HG02798 (cell line): ENCODE measurements around the gene CTCF.
"Not testable (repeated sequence)": the region's sequence is repeated elsewhere in the genome, so short reads cannot be mapped to it uniquely, and the experiment has no call there.

Experiments used
- ATAC-seq: cut with Tn5 transposase; IDR thresholded peaks from one replicate; pipeline ENCODE4 v1.9.1; 2021; ENCODE audit warnings: mild to moderate bottlenecking; ENCODE audit not compliant: unreplicated experiment, poor library complexity

CTCF gene

GRCh38 chr16:67562526-67562917, at the start of gene CTCF:
CTCF (plus strand) TSS chr16:67562526; CDS start chr16:67610833, 48,307 bp downstream.
- ATAC-seq: peak; percentile 56

DNA sequence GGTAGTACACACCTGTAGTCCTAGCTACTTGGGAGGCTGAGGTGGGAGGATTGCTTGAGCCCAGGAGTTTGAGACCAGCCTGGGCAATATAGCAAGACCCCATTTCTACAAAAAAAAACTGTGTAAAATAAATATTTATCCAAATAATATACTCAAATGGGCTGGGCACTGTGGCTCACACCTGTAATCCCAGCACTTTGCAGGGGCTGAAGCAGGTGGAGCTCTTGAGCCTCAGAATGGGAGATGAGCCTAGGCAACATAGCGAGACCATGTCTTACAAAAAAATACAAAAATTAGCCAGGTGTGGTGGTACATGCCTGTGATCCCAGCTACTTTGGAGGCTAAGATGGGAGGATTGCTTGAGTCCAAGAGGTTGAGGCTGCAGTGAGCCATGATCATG, 48.4 kb upstream of the CTCF start:
- not testable (repeated sequence) for ATAC-seq

- ATAC-seq: peak; percentile 32
Observed at GRCh38 chr16:67514382-67514828, 47.9 kb upstream of the CTCF start.

DNA sequence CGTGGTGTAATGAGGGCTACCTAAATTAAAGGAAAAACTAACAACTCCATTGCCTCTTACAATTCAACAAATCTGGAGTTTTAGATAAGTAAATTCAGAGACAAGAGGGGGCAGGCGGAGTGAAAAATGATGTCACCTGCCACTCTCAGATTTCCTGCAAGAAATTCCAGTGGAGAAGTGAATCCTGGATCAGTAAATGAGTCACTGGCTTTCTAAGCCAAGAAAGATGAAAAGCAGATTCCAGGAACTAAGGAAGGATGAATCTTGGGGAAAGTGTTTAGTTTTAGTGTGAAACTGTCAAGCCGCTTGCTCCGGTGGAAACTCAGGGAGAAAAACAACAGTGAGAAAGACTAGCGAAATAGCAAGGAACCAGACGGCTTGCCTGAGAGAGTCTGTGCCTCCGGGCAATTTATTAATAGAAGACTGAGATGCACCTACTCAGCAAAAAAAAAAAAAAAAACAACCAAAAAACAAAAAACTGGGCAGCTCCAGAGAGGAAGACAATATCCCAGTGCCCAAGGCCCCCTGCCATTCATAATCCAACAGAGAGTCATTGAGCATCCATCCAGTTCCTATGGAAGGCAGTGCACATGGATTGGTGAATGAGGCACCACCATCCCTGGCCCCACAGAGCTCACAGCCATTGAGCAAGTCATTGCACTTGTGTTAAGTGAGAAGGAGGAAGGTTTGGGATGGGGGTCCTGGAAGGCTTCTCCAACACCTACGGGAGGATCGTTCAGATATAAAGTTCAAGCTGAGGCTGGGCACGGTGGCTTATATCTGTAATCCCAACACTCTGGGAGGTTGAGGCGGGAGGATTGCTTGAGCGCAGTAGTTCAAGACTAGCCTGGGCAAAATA, 45.8 kb upstream of the CTCF start:
- no peak for ATAC-seq

GRCh38 chr16:67517155-67517445, 45.2 kb upstream of the CTCF start:
- ATAC-seq: no peak

GRCh38 chr16:67517661-67518423, 44.5 kb upstream of the CTCF start:
- peak; percentile 34 for ATAC-seq

DNA sequence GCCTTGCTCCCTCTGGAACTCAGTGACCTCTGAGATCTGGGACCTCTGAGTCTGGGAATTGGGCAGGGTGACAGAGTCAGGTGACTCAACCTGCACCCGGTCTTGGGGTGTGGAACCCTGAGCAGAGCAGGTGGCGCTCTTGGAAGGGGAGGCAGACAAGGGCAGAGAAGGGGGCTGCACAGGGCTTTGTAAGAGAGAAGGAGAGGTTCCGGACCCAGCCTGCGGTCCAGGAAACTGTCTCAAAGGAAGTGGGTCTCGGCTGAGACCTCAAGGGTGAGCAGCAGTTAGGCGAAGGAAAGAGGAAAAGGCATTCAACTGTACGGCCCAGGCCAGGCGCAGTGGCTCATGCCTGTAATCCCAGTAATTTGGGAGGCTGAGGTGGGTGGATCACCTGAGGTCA, 43.6 kb upstream of the CTCF start:
- ATAC-seq: no peak

DNA sequence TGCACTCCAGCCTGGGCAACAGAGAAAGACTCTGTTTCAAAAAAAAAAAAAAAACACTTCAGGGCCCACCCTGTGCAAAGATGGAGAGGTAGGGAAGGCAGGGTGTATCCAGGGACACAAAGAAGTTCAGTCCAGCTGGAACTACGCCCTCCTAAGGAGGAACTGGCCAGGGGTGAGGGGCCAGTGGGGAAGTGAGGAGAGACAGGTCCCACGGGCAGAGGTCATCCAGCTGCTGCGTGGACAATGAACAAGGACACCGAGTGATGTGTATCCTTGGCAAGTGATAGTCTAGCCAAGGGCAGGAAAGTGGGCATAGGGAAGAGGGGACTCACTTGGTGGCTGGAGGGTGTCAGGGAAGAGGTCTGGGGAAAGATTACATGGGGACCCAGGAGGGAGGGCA, 43.1 kb upstream of the CTCF start:
- no peak for ATAC-seq

DNA sequence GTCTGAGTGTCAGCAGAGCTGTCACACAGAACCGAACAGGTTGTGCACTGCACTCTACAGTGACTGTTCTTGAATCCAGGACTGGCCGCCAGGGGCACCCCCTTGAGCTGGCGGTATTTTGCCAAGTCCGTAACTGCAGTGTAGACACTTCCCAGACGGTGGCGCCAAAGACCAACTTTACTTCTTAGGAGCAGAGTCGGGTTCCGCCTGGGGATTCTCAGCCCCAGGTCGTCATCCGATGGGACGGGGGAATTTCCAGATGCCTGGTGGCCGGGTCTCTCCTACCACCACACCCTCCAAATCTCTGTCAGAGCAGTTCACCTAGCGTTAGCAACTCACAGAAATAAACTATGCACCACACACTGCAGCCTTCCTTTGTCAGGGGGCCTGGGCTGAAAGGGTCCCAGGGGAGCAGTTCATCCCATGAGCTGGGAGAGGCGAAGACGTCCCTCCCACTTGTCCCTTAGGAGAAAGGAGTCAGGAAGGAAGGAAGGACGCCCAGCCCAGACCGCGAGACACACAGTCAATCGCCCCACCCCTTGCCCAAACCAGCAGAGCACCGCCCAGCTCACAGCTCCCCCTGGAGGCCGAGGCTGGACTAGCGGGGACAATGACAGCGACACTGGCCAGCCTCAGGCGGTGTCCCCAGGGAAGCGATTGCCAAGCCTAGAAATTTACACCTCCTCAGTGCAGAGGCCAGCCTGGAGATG, 41.1 kb upstream of the CTCF start:
- peak; percentile 76 for ATAC-seq

DNA sequence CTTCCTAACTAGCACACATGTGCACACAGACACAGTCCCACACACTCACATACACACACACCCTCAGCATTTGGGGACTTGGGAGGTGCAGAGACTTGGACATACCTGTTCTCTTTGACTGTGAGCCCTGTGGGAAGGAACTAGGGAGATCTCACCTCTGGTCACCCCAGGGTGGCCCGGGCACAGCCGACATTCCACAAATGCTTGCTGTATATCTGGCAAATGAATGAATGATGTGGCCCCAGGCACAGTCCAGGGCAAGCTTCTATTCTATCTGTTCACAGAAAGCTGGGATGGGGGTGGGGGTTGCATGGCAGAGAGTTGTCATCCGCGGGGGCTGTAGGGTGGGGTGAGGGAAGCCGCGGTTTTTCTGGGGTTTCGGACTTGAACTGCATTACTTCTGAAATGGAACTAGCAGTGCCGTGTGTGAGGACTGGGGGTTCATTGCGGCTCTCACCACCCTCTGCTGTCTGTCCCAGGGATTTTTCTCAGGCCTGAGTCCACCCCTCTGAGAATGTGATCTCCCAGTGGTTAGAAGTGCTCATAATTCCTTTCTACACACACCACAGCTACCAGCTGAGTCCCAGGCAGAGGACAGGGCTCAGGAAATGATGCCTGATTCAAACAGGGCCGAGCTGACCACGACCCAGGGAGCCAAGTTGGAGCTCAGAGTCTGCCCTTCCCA, 37.0 kb upstream of the CTCF start:
- no peak for ATAC-seq

DNA sequence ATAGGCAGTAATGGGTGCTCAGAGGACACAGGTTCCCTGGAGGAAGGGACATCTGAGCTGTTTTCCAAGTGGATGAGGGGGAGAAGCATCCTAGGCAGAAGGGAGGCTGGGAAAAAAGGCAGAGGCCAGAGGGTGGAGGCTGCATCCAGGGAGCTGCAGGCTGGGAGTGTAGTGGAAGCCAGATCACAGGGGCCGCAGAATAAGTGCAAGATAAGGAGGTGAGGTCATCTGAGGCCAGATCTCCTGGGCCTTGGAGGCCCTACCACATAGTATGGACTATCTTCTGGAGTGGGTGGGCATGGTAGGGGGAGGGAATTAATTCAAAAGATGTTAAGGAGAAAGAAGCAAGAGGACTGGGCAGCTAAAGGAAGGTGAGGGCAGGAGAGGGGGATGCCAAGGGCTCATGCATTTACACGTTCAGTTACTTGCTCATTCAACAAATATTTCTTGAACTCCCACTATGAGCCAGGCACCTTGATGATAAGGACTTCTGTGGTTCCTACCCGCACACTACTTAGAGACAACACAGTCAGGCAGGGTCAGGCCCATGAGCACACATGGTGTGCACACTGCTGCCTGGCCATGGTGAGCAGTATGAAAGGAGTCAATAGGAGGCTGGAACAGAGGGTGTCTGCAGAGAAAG, 36.1 kb upstream of the CTCF start:
- ATAC-seq: no peak

GRCh38 chr16:67528222-67528869, 34.0 kb upstream of the CTCF start, which contains the start of gene RIPOR1:
RIPOR1 (plus strand) TSS chr16:67528829; CDS start chr16:67538447, 9,618 bp downstream.
- ATAC-seq: peak; percentile 49

GRCh38 chr16:67528870-67529581, 33.3 kb upstream of the CTCF start:
- peak; percentile 19 for ATAC-seq

GRCh38 chr16:67529582-67530012, 32.7 kb upstream of the CTCF start:
- ATAC-seq: no peak

DNA sequence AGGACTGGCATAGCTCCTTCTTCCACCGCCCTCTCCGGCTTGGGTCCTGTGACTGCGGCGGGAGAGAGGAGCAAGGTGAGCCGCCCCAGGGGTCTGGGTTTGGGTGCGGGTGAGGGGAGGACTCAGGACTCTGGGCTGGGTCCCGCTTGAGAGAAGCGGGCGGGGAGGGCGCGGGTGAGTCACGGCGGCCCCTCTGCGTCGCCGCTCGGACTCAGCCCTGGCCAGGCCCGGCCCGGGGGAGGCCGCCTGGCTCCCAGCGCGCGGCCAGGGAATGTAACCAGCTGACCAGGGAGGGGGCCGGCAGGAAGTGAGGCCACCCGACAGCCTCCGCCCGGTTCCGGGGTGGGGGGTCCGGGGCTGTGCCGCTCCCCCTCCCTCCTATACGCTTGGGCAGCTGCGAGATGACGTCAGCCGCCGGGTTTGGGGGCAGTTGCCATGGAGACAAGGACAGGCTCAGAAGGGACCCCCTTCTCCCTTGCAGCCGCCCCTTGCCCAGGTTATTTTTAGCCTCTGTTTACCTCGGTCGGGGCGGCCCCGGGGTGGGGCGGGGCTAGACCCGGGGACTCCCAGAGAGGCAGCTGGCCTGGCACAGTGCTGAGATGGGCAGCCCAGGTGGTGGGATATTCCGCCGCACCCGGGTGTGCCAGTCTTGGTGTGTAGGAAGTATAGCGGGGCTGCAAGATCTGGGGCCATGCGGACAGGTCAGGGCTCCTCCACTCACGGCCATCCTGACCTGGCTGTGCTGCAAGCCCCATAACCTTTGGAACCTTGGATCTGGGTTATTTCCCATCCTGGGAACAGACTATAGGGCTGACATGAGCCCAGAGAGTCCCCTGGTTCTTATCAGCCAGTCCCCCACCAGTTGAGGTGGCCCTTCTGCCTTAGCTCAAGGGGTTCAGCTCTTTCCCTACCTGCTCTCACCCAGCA, 32.0 kb upstream of the CTCF start:
- ATAC-seq: peak; percentile 29

DNA sequence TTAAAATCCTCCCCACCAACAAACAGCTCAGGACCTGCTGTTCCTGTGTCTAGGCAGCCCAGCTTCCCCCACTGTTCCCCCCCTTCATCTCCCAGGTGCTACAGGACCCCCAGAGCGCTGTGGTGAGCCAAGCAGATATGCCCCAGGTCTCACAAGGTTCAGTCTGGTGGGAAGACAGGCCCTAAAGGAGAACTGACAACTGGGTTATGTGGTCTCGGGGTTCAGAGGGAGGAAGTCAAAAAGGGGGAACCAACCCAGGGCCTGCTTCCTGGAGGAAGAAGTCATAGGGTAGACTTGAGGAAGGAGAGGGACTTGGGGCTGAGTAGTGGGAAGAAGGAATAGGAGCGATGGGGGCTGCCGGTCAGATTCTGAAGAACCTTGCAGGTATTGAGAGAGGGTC, 31.1 kb upstream of the CTCF start:
- no peak for ATAC-seq

DNA sequence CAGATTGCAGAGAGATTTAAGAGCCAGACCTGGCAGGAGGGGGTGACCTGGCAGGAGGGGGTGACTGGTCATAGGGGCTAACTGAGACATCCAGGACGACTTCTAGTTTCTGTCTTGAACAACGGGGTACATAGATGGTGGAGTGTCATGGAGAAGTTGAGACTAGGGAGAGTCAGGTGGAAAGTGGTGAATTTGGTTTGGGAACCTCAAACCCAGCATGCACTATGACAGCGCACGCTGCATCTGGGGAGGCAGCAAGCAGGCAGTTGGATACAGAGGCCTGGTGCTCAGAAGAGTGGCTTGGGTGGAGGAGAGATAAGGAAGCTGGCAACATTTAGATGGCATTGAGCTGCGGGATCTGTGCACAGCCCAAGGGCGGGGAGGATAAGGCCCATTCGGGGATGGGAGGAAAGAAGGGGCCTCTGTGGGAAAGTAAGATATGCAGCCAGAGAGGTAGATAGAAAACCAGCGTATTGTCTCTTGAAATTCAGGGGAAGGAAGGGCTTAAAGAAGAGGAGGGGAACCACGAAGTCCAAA, 29.2 kb upstream of the CTCF start:
- ATAC-seq: no peak
